HEK293T (cell line): ENCODE results near the gene DNAJC17.

Experiments
- BHLHE40 ChIP-seq: fragments of 450-650 bp; IDR thresholded peaks from 2 replicates; pipeline ENCODE4 v1.6.1; 2016; ENCODE audit warnings: mild to moderate bottlenecking, moderate library complexity, borderline replicate concordance
- ELF4 ChIP-seq: fragments of 450-650 bp; IDR thresholded peaks from 2 replicates; pipeline ENCODE4 v1.6.1; 2017; ENCODE audit warnings: antibody characterized with exemption
- FOXA1 ChIP-seq: fragments of 450-650 bp; IDR thresholded peaks from 2 replicates; pipeline ENCODE4 v1.6.1; 2016; ENCODE audit warnings: mild to moderate bottlenecking
- FOXK2 ChIP-seq: fragments of 450-650 bp; IDR thresholded peaks from 2 replicates; pipeline ENCODE4 v1.6.1; 2016; ENCODE audit warnings: mild to moderate bottlenecking
- FOXM1 ChIP-seq: fragments of 450-650 bp; IDR thresholded peaks from 2 replicates; pipeline ENCODE4 v1.6.1; 2017; ENCODE audit warnings: mild to moderate bottlenecking, borderline replicate concordance
- L3MBTL2 ChIP-seq: fragments of 450-650 bp; conservative IDR thresholded peaks from 2 replicates; pipeline ENCODE4 v1.6.1; 2016; ENCODE audit warnings: mild to moderate bottlenecking
- LEF1 ChIP-seq: fragments of 450-650 bp; IDR thresholded peaks from 2 replicates; pipeline ENCODE4 v1.6.1; 2017; ENCODE audit warnings: mild to moderate bottlenecking, borderline replicate concordance
- SP1 ChIP-seq: fragments of 450-650 bp; IDR thresholded peaks from 2 replicates; pipeline ENCODE4 v1.6.1; 2017
- SUZ12 ChIP-seq: fragments of 450-650 bp; IDR thresholded peaks from 2 replicates; pipeline ENCODE4 v1.6.1; 2016; ENCODE audit warnings: mild to moderate bottlenecking
- TARDBP ChIP-seq: fragments of 450-650 bp; IDR thresholded peaks from 2 replicates; pipeline ENCODE4 v1.6.1; 2016

GRCh38 chr15:40773496-40773895 lies 33.8 kb downstream of the DNAJC17 start:
- TF ChIP-seq SUZ12 (no peak), FOXK2 (no peak), ELF4 (no peak), FOXM1 (no peak), LEF1 (no peak), BHLHE40 (no peak), TARDBP (no peak), SP1 (no peak), L3MBTL2 (no peak), FOXA1 (no peak)
